ENCODE results near the gene DPF3.

The DPF3 gene

DNA sequence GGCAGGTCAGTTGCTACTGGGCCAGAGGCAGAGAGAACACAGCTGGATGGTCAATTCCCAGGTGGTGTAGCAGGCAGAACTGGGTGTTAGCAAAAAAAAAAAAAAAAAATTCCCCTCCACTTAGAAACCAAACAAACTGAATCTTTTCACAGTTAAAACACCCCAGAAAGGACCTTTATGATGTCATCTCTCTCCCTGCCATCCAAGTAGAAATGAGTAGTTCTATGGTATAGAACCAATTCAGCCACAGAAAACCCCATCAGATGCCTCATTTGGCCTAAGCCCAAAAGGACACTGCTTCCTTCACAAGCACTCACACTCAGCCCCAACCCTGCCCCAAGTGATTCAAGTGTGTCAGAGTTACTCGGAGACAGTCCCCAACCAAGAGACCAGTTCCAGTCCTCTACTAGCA, 230.8 kb downstream of the DPF3 start:
- H3K27ac Mint-ChIP-seq, result no peak overlapping the region
- H3K27me3 Mint-ChIP-seq, result no peaks in the 10 kb centered on the region
- no peak overlapping the region for H3K4me3 Mint-ChIP-seq
- peaks cover 17% of the 10 kb centered on the region for H3K36me3 Mint-ChIP-seq
- H3K9me3 Mint-ChIP-seq, result peaks cover 1% of the 10 kb centered on the region
- ATAC-seq (ENCODE audit: low read depth) (no peak), DNase-seq (ENCODE audit: low spot score in 2 of 2) (no peak)
- H3K4me1 Mint-ChIP-seq, result peaks cover 10% of the 10 kb centered on the region

DNA sequence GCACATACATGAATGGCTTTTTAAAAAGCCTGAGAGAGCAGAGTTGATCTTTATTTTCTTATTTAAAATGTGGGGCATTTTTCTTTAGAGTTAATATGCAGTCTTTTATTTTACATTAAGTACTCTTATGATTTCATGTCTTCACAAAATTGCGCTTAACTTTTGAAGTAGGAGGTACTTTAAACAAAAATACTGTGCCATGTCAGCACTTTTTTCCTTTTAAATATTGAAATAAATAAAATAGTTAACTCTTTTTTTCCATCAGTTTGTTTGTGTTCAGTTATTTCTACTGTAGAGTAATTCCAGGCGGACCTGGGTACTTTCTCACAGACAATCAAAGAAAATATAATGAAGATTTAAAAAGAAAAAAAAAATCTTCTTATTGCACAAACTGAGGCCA, 231.7 kb downstream of the DPF3 start:
- H3K27ac Mint-ChIP-seq, result no peak overlapping the region
- ATAC-seq (ENCODE audit: low read depth) (no peak), DNase-seq (ENCODE audit: low spot score in 2 of 2) (no peak)
- H3K9me3 Mint-ChIP-seq, result peaks cover 1% of the 10 kb centered on the region
- H3K4me3 Mint-ChIP-seq, result no peak overlapping the region
- no peaks in the 10 kb centered on the region for H3K27me3 Mint-ChIP-seq
- peaks cover 10% of the 10 kb centered on the region for H3K4me1 Mint-ChIP-seq
- peaks cover 17% of the 10 kb centered on the region for H3K36me3 Mint-ChIP-seq

DNA sequence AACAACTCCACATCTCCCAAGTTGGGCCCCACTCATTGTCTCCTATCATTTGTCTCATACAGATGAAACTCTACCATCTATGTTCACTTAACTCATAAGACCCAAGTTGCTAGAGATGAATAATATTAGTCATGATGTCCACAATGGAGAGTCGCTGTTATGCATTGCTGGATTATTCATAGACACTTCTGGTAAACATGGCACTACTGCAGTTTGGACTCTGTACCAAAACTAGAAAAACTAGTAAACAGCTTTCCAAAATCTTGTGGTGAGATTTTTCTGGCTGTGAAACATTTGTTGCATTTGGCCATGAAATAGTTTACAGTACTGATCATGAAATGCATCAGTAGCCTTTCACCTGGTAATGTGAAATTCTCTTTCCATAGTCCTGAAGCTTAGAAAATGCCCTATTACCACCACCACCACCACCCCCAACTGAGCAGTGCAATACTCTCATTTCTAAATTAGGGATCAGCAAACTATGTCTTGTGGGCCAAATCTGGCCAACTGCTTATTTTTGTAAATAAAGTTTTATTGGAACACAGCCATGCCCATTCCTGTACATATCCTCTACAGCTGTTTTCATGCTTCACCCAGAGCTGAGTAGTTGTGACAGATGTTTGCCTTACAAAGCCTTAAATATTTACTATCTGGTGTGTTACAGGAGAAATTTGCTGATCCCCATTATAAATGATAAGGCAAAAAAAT, 236.5 kb downstream of the DPF3 start:
- peaks cover 5% of the 10 kb centered on the region for H3K36me3 Mint-ChIP-seq
- ATAC-seq (ENCODE audit: low read depth) (no peak), DNase-seq (ENCODE audit: low spot score in 2 of 2) (no peak)
- H3K4me1 Mint-ChIP-seq, result no peaks in the 10 kb centered on the region
- no peak overlapping the region for H3K4me3 Mint-ChIP-seq
- H3K27ac Mint-ChIP-seq, result no peak overlapping the region
- no peaks in the 10 kb centered on the region for H3K9me3 Mint-ChIP-seq
- no peaks in the 10 kb centered on the region for H3K27me3 Mint-ChIP-seq

DNA sequence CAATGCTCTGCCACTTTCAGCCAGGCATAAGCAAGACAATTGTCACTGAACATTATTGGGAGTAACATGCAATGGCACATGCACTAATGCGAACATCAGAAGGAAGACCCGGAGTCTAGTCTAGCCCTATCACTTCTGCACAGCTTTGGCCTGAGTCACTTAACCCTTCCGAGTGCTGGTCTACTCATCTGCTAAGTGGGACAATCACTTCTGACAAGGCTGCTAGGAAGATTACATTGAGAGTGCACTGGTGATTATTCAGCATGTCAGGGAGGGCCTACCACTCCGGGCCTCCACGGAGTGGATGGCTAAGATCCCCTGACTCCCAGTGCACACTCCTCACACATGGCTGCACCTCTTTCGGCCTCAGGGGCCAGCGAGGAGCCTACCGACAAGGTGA, 240.9 kb downstream of the DPF3 start:
- Mint-ChIP-seq H3K4me1 (peaks cover 2% of the 10 kb centered on the region), H3K36me3 (peaks cover 2% of the 10 kb centered on the region), H3K9me3 (no peaks in the 10 kb centered on the region), H3K4me3 (no peak overlapping the region), H3K27me3 (peaks cover 2% of the 10 kb centered on the region), H3K27ac (no peak overlapping the region)
- ATAC-seq (ENCODE audit: low read depth) (no peak), DNase-seq (ENCODE audit: low spot score in 2 of 2) (no peak)

DNA sequence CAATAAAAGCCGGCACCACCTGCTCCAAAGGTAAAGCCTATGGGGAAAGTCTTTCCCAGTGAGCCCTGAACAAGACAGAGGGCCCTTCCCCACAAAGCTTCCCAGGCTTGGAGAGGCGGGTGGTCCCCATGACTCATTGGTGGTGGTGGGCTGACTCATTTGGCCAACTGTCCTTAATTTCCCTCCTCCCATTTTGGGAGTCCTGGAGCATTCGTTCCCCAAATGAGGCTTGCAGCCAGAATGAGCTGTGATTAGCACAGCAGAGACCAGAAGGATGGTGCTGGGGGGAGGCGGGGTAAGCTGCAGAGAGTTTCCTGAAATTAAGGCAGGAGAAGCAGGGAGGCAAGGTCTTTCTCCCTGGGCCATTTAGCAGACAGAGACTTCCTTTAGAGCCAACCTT, 241.7 kb downstream of the DPF3 start:
- ATAC-seq (ENCODE audit: low read depth) (no peak), DNase-seq (ENCODE audit: low spot score in 2 of 2) (no peak)
- H3K9me3 Mint-ChIP-seq, result no peaks in the 10 kb centered on the region
- no peak overlapping the region for H3K27ac Mint-ChIP-seq
- peaks cover 2% of the 10 kb centered on the region for H3K36me3 Mint-ChIP-seq
- H3K4me3 Mint-ChIP-seq, result no peak overlapping the region
- peaks cover 2% of the 10 kb centered on the region for H3K27me3 Mint-ChIP-seq
- peaks cover 2% of the 10 kb centered on the region for H3K4me1 Mint-ChIP-seq

DNA sequence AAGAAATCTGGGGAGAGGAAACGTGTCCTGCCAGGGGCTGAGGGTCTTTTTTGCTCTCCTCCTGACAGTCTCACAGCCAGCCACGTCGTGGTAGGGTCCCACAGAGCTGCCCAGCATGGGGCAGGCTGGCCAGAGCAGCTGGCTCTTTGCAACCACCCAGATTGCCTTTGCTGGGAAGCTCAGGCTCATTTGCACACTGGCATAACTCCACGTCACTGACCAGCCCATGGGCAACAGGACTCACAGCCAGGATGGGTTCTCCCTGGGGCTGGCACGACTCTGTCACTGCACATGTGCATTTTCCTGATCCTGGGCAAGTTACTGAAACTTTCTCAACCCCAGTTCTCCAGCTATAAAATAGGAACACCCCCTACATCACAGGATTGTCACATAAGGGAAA, 242.2 kb downstream of the DPF3 start:
- no peak overlapping the region for H3K27ac Mint-ChIP-seq
- ATAC-seq (ENCODE audit: low read depth) (no peak), DNase-seq (ENCODE audit: low spot score in 2 of 2) (no peak)
- H3K4me1 Mint-ChIP-seq, result peaks cover 2% of the 10 kb centered on the region
- no peaks in the 10 kb centered on the region for H3K9me3 Mint-ChIP-seq
- H3K4me3 Mint-ChIP-seq, result no peak overlapping the region
- no peaks in the 10 kb centered on the region for H3K36me3 Mint-ChIP-seq
- peaks cover 2% of the 10 kb centered on the region for H3K27me3 Mint-ChIP-seq

DNA sequence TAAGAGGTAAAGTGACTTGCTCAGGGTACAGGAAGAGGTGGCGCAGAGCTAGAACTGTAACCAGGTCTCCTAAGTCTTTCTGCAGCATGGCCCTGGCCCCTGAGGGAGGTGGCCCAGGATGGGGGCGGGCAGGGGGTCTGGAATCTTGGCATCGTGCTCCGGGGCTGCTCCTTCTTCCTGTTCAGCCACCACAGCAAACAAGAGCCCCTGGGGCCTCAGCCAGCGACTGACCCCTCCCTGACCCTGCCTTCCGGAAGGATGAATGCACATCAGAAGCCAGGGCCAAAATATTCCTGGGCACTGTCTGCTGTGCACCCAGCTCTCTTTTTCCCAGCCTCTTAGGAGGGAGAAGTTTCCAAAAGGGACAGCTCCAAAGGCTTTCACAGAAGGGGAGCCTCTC, 242.8 kb downstream of the DPF3 start:
- no peak for DNase-seq (ENCODE audit: low spot score in 2 of 2)
- H3K4me3 Mint-ChIP-seq, result no peak overlapping the region
- H3K4me1 Mint-ChIP-seq, result peaks cover 2% of the 10 kb centered on the region
- no peaks in the 10 kb centered on the region for H3K9me3 Mint-ChIP-seq
- peaks cover 2% of the 10 kb centered on the region for H3K27me3 Mint-ChIP-seq
- H3K27ac Mint-ChIP-seq, result no peak overlapping the region
- no peaks in the 10 kb centered on the region for H3K36me3 Mint-ChIP-seq
- ATAC-seq (ENCODE audit: low read depth), result no peak

DNA sequence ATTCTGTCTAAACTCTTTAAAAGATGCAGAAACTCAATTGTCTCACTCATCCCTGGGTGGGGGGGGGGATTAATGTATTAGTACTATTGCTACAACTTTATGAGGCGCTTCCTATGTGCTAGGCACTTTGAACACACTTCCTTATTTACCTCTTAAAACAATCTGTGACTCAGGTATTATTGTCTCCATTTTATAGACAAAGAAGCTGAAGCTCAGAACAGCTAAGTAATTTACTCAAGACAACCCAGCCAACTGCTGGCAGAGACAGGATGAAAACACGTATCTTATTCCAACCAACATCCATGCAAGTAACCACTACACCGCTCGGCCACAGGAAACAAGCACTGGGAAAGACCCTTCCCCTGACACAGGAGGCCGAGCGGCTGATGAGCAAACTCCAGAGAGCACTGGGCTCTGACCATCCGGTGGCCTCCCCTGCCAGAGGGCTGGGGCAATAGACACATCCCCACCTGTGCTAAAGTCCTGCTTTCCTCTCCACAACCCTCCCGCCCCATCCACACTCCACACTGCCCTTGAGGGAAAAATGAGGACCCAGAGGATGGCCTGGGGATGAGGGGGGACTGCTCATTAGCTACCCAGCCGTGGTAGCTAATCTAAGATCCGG, 244.2 kb downstream of the DPF3 start:
- H3K9me3 Mint-ChIP-seq, result no peaks in the 10 kb centered on the region
- H3K4me1 Mint-ChIP-seq, result peaks cover 4% of the 10 kb centered on the region
- H3K4me3 Mint-ChIP-seq, result no peak overlapping the region
- no peaks in the 10 kb centered on the region for H3K36me3 Mint-ChIP-seq
- DNase-seq (ENCODE audit: low spot score in 2 of 2) (no peak), ATAC-seq (ENCODE audit: low read depth) (no peak)
- peaks cover 2% of the 10 kb centered on the region for H3K27me3 Mint-ChIP-seq
- H3K27ac Mint-ChIP-seq, result no peak overlapping the region

DNA sequence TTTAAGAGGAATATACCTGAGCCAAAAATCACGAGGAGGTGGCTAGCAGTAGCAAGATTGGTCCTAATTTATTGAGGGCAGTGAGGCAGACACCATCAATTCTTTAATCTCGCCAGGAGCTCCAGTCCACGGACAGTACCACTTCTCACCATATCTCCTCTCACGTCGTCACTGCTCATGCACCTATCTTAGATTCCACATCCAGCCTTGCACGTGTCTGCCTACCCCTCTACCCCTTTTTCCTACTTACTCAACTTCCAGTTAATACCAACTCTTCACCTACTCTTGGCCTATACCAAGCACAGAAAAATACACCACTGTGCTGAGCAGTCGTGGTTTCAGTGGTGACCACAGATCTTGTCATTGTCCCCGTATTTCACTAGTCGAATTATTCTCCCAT, 246.1 kb downstream of the DPF3 start:
- no peak overlapping the region for H3K27ac Mint-ChIP-seq
- H3K4me1 Mint-ChIP-seq, result peaks cover 4% of the 10 kb centered on the region
- no peaks in the 10 kb centered on the region for H3K36me3 Mint-ChIP-seq
- peaks cover 2% of the 10 kb centered on the region for H3K27me3 Mint-ChIP-seq
- no peaks in the 10 kb centered on the region for H3K9me3 Mint-ChIP-seq
- DNase-seq (ENCODE audit: low spot score in 2 of 2) (no peak), ATAC-seq (ENCODE audit: low read depth) (no peak)
- no peak overlapping the region for H3K4me3 Mint-ChIP-seq

DNA sequence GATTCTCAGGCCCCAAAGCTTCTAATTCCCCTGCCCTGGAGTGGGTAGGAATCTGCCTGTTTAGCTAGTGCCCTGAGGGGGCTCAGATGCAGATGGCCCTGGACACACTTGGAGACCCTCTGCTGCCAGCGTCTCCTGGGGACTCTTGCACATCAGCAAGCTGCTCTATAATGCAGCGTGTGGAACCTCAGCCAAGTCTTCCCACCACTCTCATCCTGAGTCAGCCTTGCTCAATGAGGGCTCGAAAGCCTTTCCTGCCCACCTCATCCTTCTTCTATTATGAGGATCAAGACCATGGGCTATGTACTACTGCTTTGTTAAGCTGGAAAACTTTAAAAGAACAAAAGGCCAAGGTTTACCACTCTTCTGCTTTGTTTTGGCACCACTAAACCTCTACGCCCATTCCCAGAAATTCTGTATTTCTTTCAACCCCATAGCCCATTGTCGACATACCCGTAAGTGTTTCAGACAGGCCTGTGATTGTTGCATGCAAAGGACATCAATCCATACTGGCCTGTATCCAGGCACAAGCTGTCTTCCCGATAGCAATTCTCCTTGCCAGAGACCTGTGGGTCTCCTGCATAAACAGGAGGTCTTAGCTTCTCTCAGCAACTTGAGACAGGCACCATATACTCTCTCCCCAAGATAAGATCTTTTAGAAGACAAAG, 246.9 kb downstream of the DPF3 start:
- H3K27me3 Mint-ChIP-seq, result peaks cover 2% of the 10 kb centered on the region
- H3K36me3 Mint-ChIP-seq, result no peaks in the 10 kb centered on the region
- DNase-seq (ENCODE audit: low spot score in 2 of 2) (no peak), ATAC-seq (ENCODE audit: low read depth) (no peak)
- no peak overlapping the region for H3K4me3 Mint-ChIP-seq
- peaks cover 4% of the 10 kb centered on the region for H3K4me1 Mint-ChIP-seq
- H3K9me3 Mint-ChIP-seq, result no peaks in the 10 kb centered on the region
- H3K27ac Mint-ChIP-seq, result no peak overlapping the region

DNA sequence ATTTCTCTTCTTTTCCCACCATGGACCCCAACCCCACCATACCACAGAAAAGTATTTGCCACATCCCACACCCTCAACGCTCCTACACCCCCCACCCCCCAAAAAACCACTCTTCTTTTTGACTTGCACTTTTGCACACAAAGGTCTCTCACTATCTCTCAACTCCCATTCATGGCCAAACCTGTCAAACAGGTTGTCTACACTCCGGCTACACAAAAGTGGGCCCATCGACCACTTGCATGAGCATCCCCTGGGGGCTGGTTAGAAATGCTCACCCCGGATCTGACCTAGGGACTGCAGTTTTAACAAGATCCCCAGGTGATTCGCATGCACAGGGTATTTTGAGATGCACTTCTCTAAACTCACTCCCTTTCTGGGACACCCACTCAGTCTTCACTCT, 248.2 kb downstream of the DPF3 start:
- Mint-ChIP-seq H3K4me1 (peaks cover 6% of the 10 kb centered on the region), H3K27ac (no peak overlapping the region), H3K9me3 (peaks cover under 1% of the 10 kb centered on the region), H3K27me3 (peaks cover 2% of the 10 kb centered on the region), H3K4me3 (no peak overlapping the region), H3K36me3 (no peaks in the 10 kb centered on the region)
- ATAC-seq (ENCODE audit: low read depth) (no peak), DNase-seq (ENCODE audit: low spot score in 2 of 2) (no peak)

DNA sequence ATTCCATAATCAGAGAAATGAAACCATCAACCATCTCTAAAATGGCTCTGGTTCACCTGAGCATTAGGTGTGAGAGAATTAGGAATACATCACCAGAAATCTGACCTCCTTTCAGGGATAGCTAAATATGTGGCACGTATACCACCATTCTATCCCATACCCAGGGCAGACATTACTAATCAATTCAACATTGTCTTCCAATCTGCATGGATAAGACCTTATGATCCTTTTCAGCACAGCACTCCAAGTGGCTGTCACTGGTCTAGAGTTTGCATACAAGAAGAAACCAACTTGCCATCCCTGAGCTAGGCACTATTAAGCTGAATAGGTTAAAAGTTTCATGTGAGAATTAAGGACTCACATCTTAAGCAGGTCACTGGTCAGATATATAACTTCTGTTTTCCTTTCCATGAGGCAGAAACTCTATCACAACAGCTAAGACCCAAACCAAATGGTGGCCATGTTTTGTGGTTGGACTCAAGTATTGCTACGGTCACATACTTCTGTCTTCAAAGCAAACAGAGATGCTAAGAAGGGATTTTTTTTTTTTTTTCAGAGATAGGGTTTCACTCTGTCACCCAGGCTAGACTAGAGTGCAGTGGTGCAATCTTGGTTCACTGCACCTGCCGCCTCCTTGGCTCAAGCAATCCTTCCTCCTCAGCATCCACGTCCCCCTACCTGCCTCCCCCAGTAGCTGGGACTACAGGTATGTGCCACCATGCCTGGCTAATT, 249.0 kb downstream of the DPF3 start:
- peaks cover 4% of the 10 kb centered on the region for H3K36me3 Mint-ChIP-seq
- H3K4me3 Mint-ChIP-seq, result no peak overlapping the region
- H3K27me3 Mint-ChIP-seq, result peaks cover 2% of the 10 kb centered on the region
- H3K4me1 Mint-ChIP-seq, result peaks cover 12% of the 10 kb centered on the region
- DNase-seq (ENCODE audit: low spot score in 2 of 2), result no peak
- H3K27ac Mint-ChIP-seq, result no peak overlapping the region
- ATAC-seq (ENCODE audit: low read depth), result no peak
- peaks cover 6% of the 10 kb centered on the region for H3K9me3 Mint-ChIP-seq

DNA sequence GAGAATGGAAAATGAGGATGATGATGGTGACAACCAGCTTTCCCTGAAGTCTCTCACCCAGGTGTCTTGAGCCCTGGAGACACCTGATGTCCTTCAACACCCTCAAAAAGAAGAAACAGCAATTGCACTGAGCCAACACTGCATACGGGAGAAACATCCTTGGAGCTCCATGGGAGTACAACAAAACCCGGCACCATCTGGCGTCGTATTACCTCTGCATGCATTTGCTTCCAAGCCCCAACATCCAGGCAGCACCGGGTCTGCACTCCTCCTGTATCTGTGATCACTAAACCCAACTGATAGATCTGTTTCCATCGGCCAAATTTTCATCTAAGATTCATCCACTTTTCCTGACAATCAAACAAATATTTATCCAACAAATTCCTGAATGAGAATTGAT, 249.9 kb downstream of the DPF3 start:
- DNase-seq (ENCODE audit: low spot score in 2 of 2) (no peak), ATAC-seq (ENCODE audit: low read depth) (no peak)
- Mint-ChIP-seq H3K4me3 (no peak overlapping the region), H3K27me3 (no peaks in the 10 kb centered on the region), H3K9me3 (peaks cover 6% of the 10 kb centered on the region), H3K4me1 (peaks cover 9% of the 10 kb centered on the region), H3K36me3 (peaks cover 4% of the 10 kb centered on the region), H3K27ac (no peak overlapping the region)

DNA sequence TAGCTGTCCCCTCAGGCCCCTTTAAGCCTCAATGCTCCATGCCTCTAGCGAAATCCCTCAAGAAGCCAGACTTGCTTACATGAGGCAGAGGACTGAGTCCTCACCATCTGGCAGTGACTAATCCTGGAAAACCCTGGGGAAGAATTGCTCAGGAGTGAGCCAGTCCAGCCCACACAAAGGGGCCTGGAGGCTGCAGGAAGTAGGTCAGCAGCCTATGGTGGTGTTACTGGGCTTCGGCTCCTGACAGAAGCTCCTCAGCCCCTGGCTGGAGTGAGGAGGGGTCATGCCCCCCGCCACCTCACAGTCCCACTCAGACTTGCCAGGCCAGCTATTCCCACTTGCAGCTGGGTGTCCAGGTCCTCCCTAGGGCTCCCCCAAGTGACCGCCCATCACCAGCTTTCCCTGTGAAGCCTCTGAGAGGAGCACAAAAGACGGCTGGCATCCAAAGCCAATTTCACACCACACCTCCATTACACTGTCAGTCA, 250.5 kb downstream of the DPF3 start:
- H3K9me3 Mint-ChIP-seq, result peaks cover 6% of the 10 kb centered on the region
- H3K4me3 Mint-ChIP-seq, result no peak overlapping the region
- no peaks in the 10 kb centered on the region for H3K27me3 Mint-ChIP-seq
- no peak for ATAC-seq (ENCODE audit: low read depth)
- no peak for DNase-seq (ENCODE audit: low spot score in 2 of 2)
- H3K4me1 Mint-ChIP-seq, result peaks cover 9% of the 10 kb centered on the region
- peaks cover 4% of the 10 kb centered on the region for H3K36me3 Mint-ChIP-seq
- H3K27ac Mint-ChIP-seq, result no peak overlapping the region
